DND-41 (cell line): ENCODE results near the gene FSHR.

Experiments
- EZH2 ChIP-seq: IDR thresholded peaks from 3 replicates; pipeline ENCODE4 v1.6.1; 2012; ENCODE audit warnings: borderline replicate concordance, low read depth, mild to moderate bottlenecking, moderate library complexity, low read length, inconsistent platforms; ENCODE audit not compliant: severe bottlenecking
- TF ChIP-seq, protein P1 (sequence below): IDR thresholded peaks from 2 replicates; pipeline ENCODE4 v1.5.1; 2012; ENCODE audit warnings: borderline replicate concordance, low read length, moderate library complexity, mild to moderate bottlenecking; ENCODE audit not compliant: poor library complexity, severe bottlenecking; ENCODE audit errors: extremely low read depth

DNA sequence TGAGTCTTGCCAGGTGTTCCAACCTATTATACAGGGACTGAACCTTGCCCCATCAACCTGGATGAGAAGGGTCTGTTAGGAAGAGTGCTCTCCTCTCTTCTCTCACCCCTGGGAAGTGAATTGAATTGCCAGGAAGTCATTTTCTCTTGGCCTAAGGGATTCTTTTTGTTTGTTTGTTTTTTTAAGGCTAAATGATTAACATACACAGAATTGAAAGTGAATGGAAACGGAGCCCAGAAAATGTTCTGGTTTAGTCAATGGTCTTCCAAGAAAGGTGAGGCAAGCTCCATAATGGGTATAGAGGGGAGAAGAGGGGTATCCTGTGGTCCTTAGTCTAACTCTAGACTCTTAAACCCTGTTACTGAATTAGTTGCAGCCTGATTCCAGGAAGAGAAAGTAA lies 189.1 kb downstream of the FSHR start:
- TF ChIP-seq, protein P1, sequence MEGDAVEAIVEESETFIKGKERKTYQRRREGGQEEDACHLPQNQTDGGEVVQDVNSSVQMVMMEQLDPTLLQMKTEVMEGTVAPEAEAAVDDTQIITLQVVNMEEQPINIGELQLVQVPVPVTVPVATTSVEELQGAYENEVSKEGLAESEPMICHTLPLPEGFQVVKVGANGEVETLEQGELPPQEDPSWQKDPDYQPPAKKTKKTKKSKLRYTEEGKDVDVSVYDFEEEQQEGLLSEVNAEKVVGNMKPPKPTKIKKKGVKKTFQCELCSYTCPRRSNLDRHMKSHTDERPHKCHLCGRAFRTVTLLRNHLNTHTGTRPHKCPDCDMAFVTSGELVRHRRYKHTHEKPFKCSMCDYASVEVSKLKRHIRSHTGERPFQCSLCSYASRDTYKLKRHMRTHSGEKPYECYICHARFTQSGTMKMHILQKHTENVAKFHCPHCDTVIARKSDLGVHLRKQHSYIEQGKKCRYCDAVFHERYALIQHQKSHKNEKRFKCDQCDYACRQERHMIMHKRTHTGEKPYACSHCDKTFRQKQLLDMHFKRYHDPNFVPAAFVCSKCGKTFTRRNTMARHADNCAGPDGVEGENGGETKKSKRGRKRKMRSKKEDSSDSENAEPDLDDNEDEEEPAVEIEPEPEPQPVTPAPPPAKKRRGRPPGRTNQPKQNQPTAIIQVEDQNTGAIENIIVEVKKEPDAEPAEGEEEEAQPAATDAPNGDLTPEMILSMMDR = no peak
- no peak for TF ChIP-seq EZH2
